ENCODE measurements around the gene PIP5K1B. TPM values are rescaled to one million over a fixed set of nuclear protein-coding genes. Genes with fewer than 3 reads are reported as not detected.

Gene PIP5K1B
- total and polyA plus RNA-seq, 7 donors: 10.3 to 72.6 (median 23.5) TPM

GRCh38 chr9:68708513-68708912 lies 3.5 kb downstream of the PIP5K1B start:
- H3K9me3 ChIP-seq: no peaks in the 10 kb centered on the region
- H3K36me3 ChIP-seq: no peaks in the 10 kb centered on the region
- DNase-seq: no peak
- H3K27me3 ChIP-seq: peaks cover 0 to 9% (median 0%) of the 10 kb centered on the region in 3 donors
- 68 to 76% methylated on average over 3 of the region's 3 CpGs for WGBS, 2 donors
- no peak overlapping the region for H3K4me3 ChIP-seq
- TF ChIP-seq CTCF (IDR thresholded peaks at IDR 0.05) (no peak), POLR2A (IDR thresholded peaks at IDR 0.05) (no peak), POLR2AphosphoS5 (IDR thresholded peaks at IDR 0.05) (no peak), EP300 (IDR thresholded peaks at IDR 0.05) (no peak)
- H3K27ac ChIP-seq: no peak overlapping the region
- intact Hi-C loops (cut with DNase I): loop anchor here (5.0 kb wide), 3 partner anchors 126 to 244 kb away; no protein-coding TSS in a partner anchor
- H3K4me1 ChIP-seq: peaks cover 0 to 29% (median 13%) of the 10 kb centered on the region in 4 donors

GRCh38 chr9:68709291-68710110 lies 4.5 kb downstream of the PIP5K1B start:
- Histone ChIP-seq H3K27ac (no peak overlapping the region), H3K4me1 (peaks cover 0 to 24% (median 10%) of the 10 kb centered on the region in 4 donors), H3K4me3 (no peak overlapping the region), H3K36me3 (no peaks in the 10 kb centered on the region), H3K9me3 (no peaks in the 10 kb centered on the region), H3K27me3 (peaks cover 0 to 9% (median 0%) of the 10 kb centered on the region in 3 donors)
- TF ChIP-seq POLR2A (IDR thresholded peaks at IDR 0.05) (no peak), CTCF (IDR thresholded peaks at IDR 0.05) (no peak)
- WGBS, 2 donors: 89 to 91% methylated on average over 8 of the region's 8 CpGs
- DNase-seq: no peak
- intact Hi-C loops (cut with DNase I): loop anchor here (5.0 kb wide), 3 partner anchors 127 to 243 kb away; no protein-coding TSS in a partner anchor

GRCh38 chr9:68710111-68710471 lies 5.1 kb downstream of the PIP5K1B start:
- Histone ChIP-seq H3K36me3 (no peaks in the 10 kb centered on the region), H3K27me3 (peaks cover 0 to 9% (median 0%) of the 10 kb centered on the region in 3 donors), H3K4me3 (no peak overlapping the region), H3K4me1 (peaks cover 0 to 20% (median 7%) of the 10 kb centered on the region in 4 donors), H3K9me3 (no peaks in the 10 kb centered on the region), H3K27ac (no peak overlapping the region)
- 55 to 70% methylated on average over 1 of the region's 1 CpG for WGBS, 2 donors
- intact Hi-C loops (cut with DNase I): no loop called here
- DNase-seq: no peak
- TF ChIP-seq CTCF (IDR thresholded peaks at IDR 0.05): no peak
- TF ChIP-seq POLR2A (IDR thresholded peaks at IDR 0.05): no peak
- no peak for TF ChIP-seq EP300 (IDR thresholded peaks at IDR 0.05)
- no peak for TF ChIP-seq POLR2AphosphoS5 (IDR thresholded peaks at IDR 0.05)

GRCh38 chr9:68711281-68711680 lies 6.2 kb downstream of the PIP5K1B start:
- 49 to 63% methylated on average over 2 of the region's 2 CpGs for WGBS, 2 donors
- Histone ChIP-seq H3K9me3 (no peaks in the 10 kb centered on the region), H3K4me1 (peaks cover 0 to 12% (median 4%) of the 10 kb centered on the region in 4 donors), H3K27me3 (peaks cover 0 to 9% (median 0%) of the 10 kb centered on the region in 3 donors), H3K4me3 (no peak overlapping the region), H3K36me3 (no peaks in the 10 kb centered on the region), H3K27ac (no peak overlapping the region)
- no peak for DNase-seq
- intact Hi-C loops (cut with DNase I): no loop called here
- TF ChIP-seq CTCF (IDR thresholded peaks at IDR 0.05): no peak
- TF ChIP-seq POLR2AphosphoS5 (IDR thresholded peaks at IDR 0.05): no peak
- no peak for TF ChIP-seq EP300 (IDR thresholded peaks at IDR 0.05)
- no peak for TF ChIP-seq POLR2A (IDR thresholded peaks at IDR 0.05)

All from sigmoid colon (tissue), 7 donors.